Caco-2 (cell line): ENCODE data around the gene RGN. TPM values are rescaled to one million over a fixed set of nuclear protein-coding genes. Genes with fewer than 3 reads are reported as not detected.

Source experiments
- BruUV-seq: library from RNA; stranded (reverse); fragments of 400-500 nt; replicated peaks from 2 replicates; lab custom pipeline; 2021; lab: Mats Ljungman, UMichigan
- CTCF ChIA-PET: fragments of 300-600 bp; sonication (Branson Sonifier 250); formaldehyde crosslinking; loops from one replicate; lab custom pipeline; 2022; ENCODE audit warnings: antibody characterized with exemption; lab: Charles Lee
- POLR2A ChIA-PET: fragments of 300-600 bp; sonication (Branson Sonifier 250); formaldehyde crosslinking; loops from one replicate; lab custom pipeline; 2022; ENCODE audit warnings: antibody characterized with exemption; lab: Charles Lee
- DNase-seq, 2 experiments: peaks; one replicate each; pipeline versions ENCODE4 v3.0.0 to v3.0.0-alpha.2; 2020 to 2022
- H3K27me3 ChIP-seq: replicated peaks from 2 replicates; pipeline ENCODE4 v1.6.0; 2011; ENCODE audit warnings: low read length; ENCODE audit not compliant: control insufficient read depth, insufficient read depth
- H3K36me3 ChIP-seq: 2 replicates; pipeline ENCODE4 v1.5.1; 2011; ENCODE audit warnings: low read length; ENCODE audit not compliant: control insufficient read depth, insufficient read depth
- H3K4me1 ChIP-seq: fragments of 250-450 bp; sonication (Bioruptor Pico); 2 replicates; pipeline ENCODE4 v1.5.1; 2020; ENCODE audit warnings: mild to moderate bottlenecking
- H3K4me3 ChIP-seq: 2 replicates; pipeline ENCODE4 v1.5.1; 2011; ENCODE audit warnings: low read depth, mild to moderate bottlenecking, control low read depth, low read length
- H3K9me3 ChIP-seq: fragments of 250-450 bp; sonication (Bioruptor Pico); 2 replicates; pipeline ENCODE4 v1.5.1; 2020; ENCODE audit warnings: mild to moderate bottlenecking, moderate library complexity
- H3K27ac Mint-ChIP-seq: one replicate; pipeline ENCODE4 v1.8.0; 2022; ENCODE audit warnings: mixed read lengths; ENCODE audit not compliant: unreplicated experiment
- H3K27me3 Mint-ChIP-seq: one replicate; pipeline ENCODE4 v1.8.0; 2022; ENCODE audit warnings: mixed read lengths; ENCODE audit not compliant: insufficient read depth, unreplicated experiment
- H3K36me3 Mint-ChIP-seq: one replicate; pipeline ENCODE4 v1.8.0; 2022; ENCODE audit warnings: mild to moderate bottlenecking, mixed read lengths; ENCODE audit not compliant: insufficient read depth, unreplicated experiment
- H3K4me1 Mint-ChIP-seq: one replicate; pipeline ENCODE4 v1.8.0; 2022; ENCODE audit warnings: low read depth, mixed read lengths; ENCODE audit not compliant: unreplicated experiment
- H3K4me3 Mint-ChIP-seq: one replicate; pipeline ENCODE4 v1.8.0; 2022; ENCODE audit warnings: mild to moderate bottlenecking, moderate library complexity, mixed read lengths; ENCODE audit not compliant: unreplicated experiment
- H3K9me3 Mint-ChIP-seq: one replicate; pipeline ENCODE4 v1.8.0; 2022; ENCODE audit warnings: mixed read lengths; ENCODE audit not compliant: unreplicated experiment
- CTCF ChIP-seq, 2 experiments: fragments of 200-600 bp in 1 of 2; IDR thresholded peaks; 1 replicate in 1 of 2; 2 replicates in 1 of 2; pipeline versions ENCODE4 v1.5.1 to v1.8.0; 2011 to 2022; ENCODE audit warnings: antibody characterized with exemption in 1 of 2, control low read depth in 1 of 2, inconsistent platforms in 1 of 2, low read depth in 1 of 2, low read length in 1 of 2, mild to moderate bottlenecking in 1 of 2, moderate library complexity in 1 of 2; ENCODE audit not compliant: insufficient read depth in 1 of 2, severe bottlenecking in 1 of 2, unreplicated experiment in 1 of 2
- intact Hi-C: fragments of 100-400 bp; cut with micrococcal nuclease; formaldehyde crosslinking; loops from one replicate; pipeline ENCODE4 v1.10.0; 2022; ENCODE audit not compliant: unreplicated experiment
- total RNA-seq: library from RNA; stranded (reverse); gene quantifications from 2 replicates; pipeline ENCODE4 v1.2.3, GENCODE V29; 2022

The RGN gene
- total RNA-seq, 1 experiment from 2014 or later, result 36.2 TPM

- no peaks in the 10 kb centered on the region for H3K27me3 ChIP-seq
- TF ChIP-seq CTCF (IDR thresholded peaks at IDR 0.05; ENCODE audit: insufficient read depth in 1 of 2, low read depth in 1 of 2, low read length in 1 of 2, severe bottlenecking in 1 of 2, unreplicated experiment in 1 of 2), result no peak
- no peaks in the 10 kb centered on the region for H3K9me3 Mint-ChIP-seq
- intact Hi-C loops, result no loop called here
- no peaks in the 10 kb centered on the region for H3K27me3 Mint-ChIP-seq
- H3K36me3 ChIP-seq, result no peaks in the 10 kb centered on the region
- ChIA-PET POLR2A (no interaction called here), CTCF (no interaction called here)
- no peaks in the 10 kb centered on the region for H3K9me3 ChIP-seq
- no peak overlapping the region for H3K27ac Mint-ChIP-seq
- BruUV-seq, result no TSS peak
- H3K4me1 Mint-ChIP-seq, result peaks cover 6% of the 10 kb centered on the region
- no peak overlapping the region for H3K4me3 ChIP-seq
- no peak overlapping the region for H3K4me3 Mint-ChIP-seq
- no peaks in the 10 kb centered on the region for H3K4me1 ChIP-seq
- no peaks in the 10 kb centered on the region for H3K36me3 Mint-ChIP-seq
- DNase-seq, result no peak
Observed at GRCh38 chrX:47068720-47069119, 9.5 kb upstream of the RGN start.

GRCh38 chrX:47080215-47080914 is 2.1 kb downstream of the RGN start:
- ChIA-PET POLR2A (no interaction called here), CTCF (interaction anchor here (0.6 to 1.2 kb wide), 2 partner anchors 13 to 21 kb away, joined by 3 to 4 read pairs; no protein-coding TSS in a partner anchor)
- Mint-ChIP-seq H3K27ac (peak overlapping the region; percentile 76), H3K9me3 (no peaks in the 10 kb centered on the region), H3K4me1 (peaks cover 7% of the 10 kb centered on the region), H3K27me3 (no peaks in the 10 kb centered on the region), H3K4me3 (peak overlapping the region; percentile 71), H3K36me3 (no peaks in the 10 kb centered on the region)
- H3K36me3 ChIP-seq, result no peaks in the 10 kb centered on the region
- TF ChIP-seq CTCF (IDR thresholded peaks at IDR 0.05; ENCODE audit: insufficient read depth in 1 of 2, low read depth in 1 of 2, low read length in 1 of 2, severe bottlenecking in 1 of 2, unreplicated experiment in 1 of 2), result no peak
- intact Hi-C loops, result loop anchor here (2.0 kb wide), 1 partner anchor 20 kb away; no protein-coding TSS in a partner anchor
- no peaks in the 10 kb centered on the region for H3K9me3 ChIP-seq
- BruUV-seq, result TSS peak; percentile 44
- peak in 1 of 2 experiments; percentile 78 for DNase-seq
- H3K4me3 ChIP-seq, result no peak overlapping the region
- H3K4me1 ChIP-seq, result peaks cover 24% of the 10 kb centered on the region
- no peaks in the 10 kb centered on the region for H3K27me3 ChIP-seq

GRCh38 chrX:47080915-47081236 is 2.6 kb downstream of the RGN start:
- CTCF ChIA-PET, result interaction anchor here (0.6 to 1.2 kb wide), 2 partner anchors 12 to 22 kb away, joined by 3 to 4 read pairs; no protein-coding TSS in a partner anchor
- POLR2A ChIA-PET, result no interaction called here
- Histone ChIP-seq H3K4me1 (peaks cover 24% of the 10 kb centered on the region), H3K9me3 (no peaks in the 10 kb centered on the region), H3K36me3 (no peaks in the 10 kb centered on the region), H3K4me3 (no peak overlapping the region), H3K27me3 (no peaks in the 10 kb centered on the region)
- intact Hi-C loops, result loop anchor here (2.0 kb wide), 1 partner anchor 20 kb away; no protein-coding TSS in a partner anchor
- H3K9me3 Mint-ChIP-seq, result no peaks in the 10 kb centered on the region
- TF ChIP-seq CTCF (IDR thresholded peaks at IDR 0.05; ENCODE audit: insufficient read depth in 1 of 2, low read depth in 1 of 2, low read length in 1 of 2, severe bottlenecking in 1 of 2, unreplicated experiment in 1 of 2), result no peak
- no peaks in the 10 kb centered on the region for H3K36me3 Mint-ChIP-seq
- H3K27me3 Mint-ChIP-seq, result no peaks in the 10 kb centered on the region
- peaks cover 7% of the 10 kb centered on the region for H3K4me1 Mint-ChIP-seq
- peak overlapping the region; percentile 76 for H3K27ac Mint-ChIP-seq
- peak in 1 of 2 experiments; percentile 69 for DNase-seq
- BruUV-seq, result no TSS peak
- H3K4me3 Mint-ChIP-seq, result peak overlapping the region; percentile 71
